CD14-positive monocyte (primary cell): ENCODE results near the gene MACROD2. TPM values are rescaled to one million over a fixed set of nuclear protein-coding genes. Genes with fewer than 3 reads are reported as not detected.

ENCODE experiments used
- DNase-seq, 3 donors: peaks; one replicate each; pipeline ENCODE4 v3.0.0-alpha.2; 2011 to 2022
- H2AFZ ChIP-seq: 2 replicates; pipeline ENCODE4 v1.6.0; 2012; ENCODE audit warnings: mild to moderate bottlenecking, low read depth, low read length, inconsistent platforms; ENCODE audit not compliant: insufficient read depth, poor library complexity, severe bottlenecking
- H3K27ac ChIP-seq, 2 donors: 1 replicate in 1 of 2; 2 replicates in 1 of 2; pipeline ENCODE4 v1.5.1; 2012 to 2013; ENCODE audit warnings: low read length in 2 of 2, control low read depth in 1 of 2, inconsistent platforms in 1 of 2, low read depth in 1 of 2, mild to moderate bottlenecking in 1 of 2
- H3K27me3 ChIP-seq, 2 donors: one replicate each; pipeline versions ENCODE4 v1.6.0 to v1.6.1; 2011 to 2013; ENCODE audit warnings: low read length in 2 of 2; ENCODE audit not compliant: control insufficient read depth in 2 of 2, insufficient read depth in 2 of 2
- H3K36me3 ChIP-seq, 2 donors: replicated peaks in 1 of 2; 1 replicate in 1 of 2; 2 replicates in 1 of 2; pipeline versions ENCODE4 v1.5.1 to v1.6.1; 2012 to 2013; ENCODE audit warnings: low read length in 2 of 2, control low read depth in 1 of 2, inconsistent platforms in 1 of 2, mild to moderate bottlenecking in 1 of 2; ENCODE audit not compliant: insufficient read depth in 2 of 2, control insufficient read depth in 1 of 2
- H3K4me1 ChIP-seq, 2 donors: 1 replicate in 1 of 2; 2 replicates in 1 of 2; pipeline versions ENCODE4 v1.5.1 to v1.6.1; 2012 to 2013; ENCODE audit warnings: low read length in 2 of 2, control low read depth in 1 of 2, inconsistent platforms in 1 of 2, mild to moderate bottlenecking in 1 of 2, moderate library complexity in 1 of 2; ENCODE audit not compliant: insufficient read depth in 2 of 2, control insufficient read depth in 1 of 2
- H3K4me2 ChIP-seq: replicated peaks from 2 replicates; pipeline ENCODE3; 2012; ENCODE audit warnings: low read length, moderate library complexity, mild to moderate bottlenecking; ENCODE audit not compliant: poor library complexity, severe bottlenecking; ENCODE audit errors: extremely low read depth
- H3K4me3 ChIP-seq, 3 experiments: fragments of 200-600 bp in 1 of 3; sonication (generic) in 1 of 3; replicated peaks in 1 of 3; 1 replicate in 2 of 3; 2 replicates in 1 of 3; pipeline ENCODE4 v1.5.1; 2011 to 2013; ENCODE audit warnings: low read length in 3 of 3, mild to moderate bottlenecking in 3 of 3, control low read depth in 2 of 3, low read depth in 2 of 3, inconsistent platforms in 1 of 3, moderate library complexity in 1 of 3
- H3K79me2 ChIP-seq: 2 replicates; pipeline ENCODE4 v1.6.0; 2012; ENCODE audit warnings: mild to moderate bottlenecking, control low read depth, inconsistent platforms, low read length, moderate library complexity; ENCODE audit not compliant: insufficient read depth
- H3K9ac ChIP-seq: 2 replicates; pipeline ENCODE4 v1.6.0; 2017; ENCODE audit warnings: low read length, mild to moderate bottlenecking; ENCODE audit not compliant: insufficient read depth, poor library complexity, severe bottlenecking
- H3K9me3 ChIP-seq, 2 donors: replicated peaks in 1 of 2; 1 replicate in 1 of 2; 2 replicates in 1 of 2; pipeline versions ENCODE4 v1.5.1 to v1.6.1; 2012 to 2013; ENCODE audit warnings: low read length in 2 of 2, control low read depth in 1 of 2; ENCODE audit not compliant: control insufficient read depth in 1 of 2, insufficient read depth in 1 of 2
- H4K20me1 ChIP-seq: 2 replicates; pipeline ENCODE4 v1.6.0; 2012; ENCODE audit warnings: mild to moderate bottlenecking, low read length, control low read depth, moderate library complexity; ENCODE audit not compliant: insufficient read depth
- H3K27ac Mint-ChIP-seq, 7 donors: one replicate each; pipeline ENCODE4 v1.8.0; 2020; ENCODE audit warnings: mild to moderate bottlenecking in 7 of 7, mixed read lengths in 7 of 7, moderate library complexity in 6 of 7, inconsistent platforms in 2 of 7
- H3K27me3 Mint-ChIP-seq, 3 donors: one replicate each; pipeline ENCODE4 v1.8.0; 2021 to 2022; ENCODE audit warnings: low read depth in 3 of 3, mild to moderate bottlenecking in 3 of 3, mixed read lengths in 3 of 3, moderate library complexity in 3 of 3, inconsistent platforms in 1 of 3
- H3K36me3 Mint-ChIP-seq, 2 donors: one replicate each; pipeline ENCODE4 v1.8.0; 2020; ENCODE audit warnings: mixed read lengths in 2 of 2, inconsistent platforms in 1 of 2, mild to moderate bottlenecking in 1 of 2
- H3K4me1 Mint-ChIP-seq: one replicate; pipeline ENCODE4 v1.8.0; 2020; ENCODE audit warnings: mild to moderate bottlenecking, mixed read lengths
- H3K4me3 Mint-ChIP-seq, 2 donors: one replicate each; pipeline ENCODE4 v1.8.0; 2020; ENCODE audit warnings: mild to moderate bottlenecking in 2 of 2, mixed read lengths in 2 of 2, moderate library complexity in 1 of 2
- H3K9me3 Mint-ChIP-seq, 7 donors: one replicate each; pipeline ENCODE4 v1.8.0; 2020 to 2022; ENCODE audit warnings: mixed read lengths in 7 of 7, mild to moderate bottlenecking in 6 of 7, moderate library complexity in 6 of 7, inconsistent platforms in 2 of 7
- CTCF ChIP-seq: fragments of 200-600 bp; IDR thresholded peaks from one replicate; pipeline ENCODE4 v1.8.0; 2022; ENCODE audit warnings: antibody characterized with exemption, mild to moderate bottlenecking
- whole genome bisulfite sequencing: methylation state at CpG from one replicate; pipeline ENCODE4 v1.1.5; 2013; ENCODE audit warnings: missing lambda C conversion rate; ENCODE audit not compliant: insufficient coverage; 5-methylcytosine and 5-hydroxymethylcytosine counted together
- intact Hi-C, 2 donors: fragments of 100-400 bp; cut with micrococcal nuclease; formaldehyde crosslinking; loops; one replicate each; pipeline versions ENCODE4 v1.15.0 to v1.15.1; 2023
- polyA plus RNA-seq, 3 donors: library from polyadenylated mRNA; depleted of rRNA in 1 of 3; unstranded in 2 of 3; stranded (reverse) in 1 of 3; fragments of 300-500 nt in 2 of 3; fragments of >200 nt in 1 of 3; fragmentation: Illumina TruSeq in 2 of 3; gene quantifications; 1 replicate in 2 of 3; 2 replicates in 1 of 3; pipeline ENCODE4 v1.2.3, GENCODE V29; 2012 to 2021

The MACROD2 gene
- polyA plus RNA-seq, 3 donors: 0.23 TPM; not detected in 2

- no peak overlapping the region for H3K27ac ChIP-seq
- H4K20me1 ChIP-seq: no peaks in the 10 kb centered on the region
- peaks cover 0 to 4% (median 0%) of the 10 kb centered on the region in 7 donors for H3K9me3 Mint-ChIP-seq
- no peaks in the 10 kb centered on the region for H3K4me1 Mint-ChIP-seq
- H3K4me3 ChIP-seq: no peak overlapping the region
- H3K9ac ChIP-seq: no peak overlapping the region
- no peak for DNase-seq
- no CpG with 5 or more reads among the region's 2 CpGs for WGBS
- H3K4me2 ChIP-seq: no peak overlapping the region
- no peaks in the 10 kb centered on the region for H3K4me1 ChIP-seq
- H3K36me3 Mint-ChIP-seq: no peaks in the 10 kb centered on the region
- no peak overlapping the region for H3K4me3 Mint-ChIP-seq
- no peaks in the 10 kb centered on the region for H3K27me3 Mint-ChIP-seq
- no peaks in the 10 kb centered on the region for H3K27me3 ChIP-seq
- peaks cover 0 to 6% of the 10 kb centered on the region in 2 donors for H3K9me3 ChIP-seq
- H3K79me2 ChIP-seq: no peaks in the 10 kb centered on the region
- H3K36me3 ChIP-seq: no peaks in the 10 kb centered on the region
- H2AFZ ChIP-seq: no peak overlapping the region
- no peak for TF ChIP-seq CTCF
- no peak overlapping the region for H3K27ac Mint-ChIP-seq
- intact Hi-C loops: no loop called here
Observed at GRCh38 chr20:15634102-15634501, 1638.8 kb downstream of the MACROD2 start.

- no CpG with 5 or more reads among the region's 5 CpGs for WGBS
Observed at GRCh38 chr20:15637546-15637945, 1642.2 kb downstream of the MACROD2 start.

More at GRCh38 chr20:15637546-15637945, 1642.2 kb downstream of the MACROD2 start:
- no peak for TF ChIP-seq CTCF
- no peak overlapping the region for H3K27ac Mint-ChIP-seq
- H2AFZ ChIP-seq: no peak overlapping the region
- H3K4me3 ChIP-seq: no peak overlapping the region
- H3K4me2 ChIP-seq: no peak overlapping the region
- H3K9me3 ChIP-seq: peaks cover 0 to 6% of the 10 kb centered on the region in 2 donors
- no peak overlapping the region for H3K4me3 Mint-ChIP-seq
- H4K20me1 ChIP-seq: no peaks in the 10 kb centered on the region
- peaks cover 0 to 1% (median 0%) of the 10 kb centered on the region in 3 donors for H3K27me3 Mint-ChIP-seq
- H3K36me3 ChIP-seq: no peaks in the 10 kb centered on the region
- no peak overlapping the region for H3K27ac ChIP-seq
- H3K9me3 Mint-ChIP-seq: peaks cover 0 to 6% (median 2%) of the 10 kb centered on the region in 7 donors
- intact Hi-C loops: no loop called here
- H3K27me3 ChIP-seq: no peaks in the 10 kb centered on the region
- H3K4me1 ChIP-seq: no peaks in the 10 kb centered on the region
- no peaks in the 10 kb centered on the region for H3K36me3 Mint-ChIP-seq
- H3K79me2 ChIP-seq: no peaks in the 10 kb centered on the region
- no peak overlapping the region for H3K9ac ChIP-seq
- no peaks in the 10 kb centered on the region for H3K4me1 Mint-ChIP-seq
- DNase-seq: no peak
